Measurements from ENCODE around the gene TRABD2B. TPM values are rescaled to one million over a fixed set of nuclear protein-coding genes. Genes with fewer than 3 reads are reported as not detected.

Gene TRABD2B
- total and polyA plus RNA-seq, 2 of the 13 experiments (the other 11 are each of a cell fraction or from before 2014, with no cell fraction given), result 0.04 TPM; not detected in 1

GRCh38 chr1:47875036-47875435, 122.1 kb downstream of the TRABD2B start:
- Histone ChIP-seq H3K9me3 (ENCODE audit: low read length) (no peaks in the 10 kb centered on the region), H3K4me3 (replicated peaks in 1 of 3; ENCODE audit: insufficient read depth in 1 of 3, low read depth in 2 of 3, low read length in 3 of 3) (no peak overlapping the region), H3K27ac (ENCODE audit: extremely low read length, insufficient read depth, low read length) (peak overlapping the region; percentile 82), H2AFZ (ENCODE audit: low read length) (no peak overlapping the region), H3K4me2 (ENCODE audit: low read depth, low read length) (no peak overlapping the region), H4K20me1 (ENCODE audit: insufficient read depth, low read length) (no peaks in the 10 kb centered on the region), H3K36me3 (replicated peaks in 1 of 2; ENCODE audit: control insufficient read depth in 1 of 2, insufficient read depth in 2 of 2, low read length in 2 of 2) (no peaks in the 10 kb centered on the region), H3K79me2 (ENCODE audit: insufficient read depth, low read length) (no peaks in the 10 kb centered on the region), H3K27me3 (ENCODE audit: control insufficient read depth in 1 of 2, insufficient read depth in 2 of 2, low read length in 2 of 2) (no peaks in the 10 kb centered on the region), H3K9ac (ENCODE audit: insufficient read depth, low read depth, low read length) (peak overlapping the region; percentile 25; the same call in 1 of the 2 replicates), H3K4me1 (ENCODE audit: insufficient read depth, low read length) (peaks cover 70% of the 10 kb centered on the region)
- no peak for TF ChIP-seq ZBTB42 (CRISPR knock-in tag; IDR thresholded peaks at IDR 0.05)
- TF ChIP-seq NFRKB (IDR thresholded peaks at IDR 0.05), result no peak
- no peak for TF ChIP-seq ESRRA (CRISPR knock-in tag; IDR thresholded peaks at IDR 0.05; ENCODE audit: low read depth)
- TF ChIP-seq, protein P1, sequence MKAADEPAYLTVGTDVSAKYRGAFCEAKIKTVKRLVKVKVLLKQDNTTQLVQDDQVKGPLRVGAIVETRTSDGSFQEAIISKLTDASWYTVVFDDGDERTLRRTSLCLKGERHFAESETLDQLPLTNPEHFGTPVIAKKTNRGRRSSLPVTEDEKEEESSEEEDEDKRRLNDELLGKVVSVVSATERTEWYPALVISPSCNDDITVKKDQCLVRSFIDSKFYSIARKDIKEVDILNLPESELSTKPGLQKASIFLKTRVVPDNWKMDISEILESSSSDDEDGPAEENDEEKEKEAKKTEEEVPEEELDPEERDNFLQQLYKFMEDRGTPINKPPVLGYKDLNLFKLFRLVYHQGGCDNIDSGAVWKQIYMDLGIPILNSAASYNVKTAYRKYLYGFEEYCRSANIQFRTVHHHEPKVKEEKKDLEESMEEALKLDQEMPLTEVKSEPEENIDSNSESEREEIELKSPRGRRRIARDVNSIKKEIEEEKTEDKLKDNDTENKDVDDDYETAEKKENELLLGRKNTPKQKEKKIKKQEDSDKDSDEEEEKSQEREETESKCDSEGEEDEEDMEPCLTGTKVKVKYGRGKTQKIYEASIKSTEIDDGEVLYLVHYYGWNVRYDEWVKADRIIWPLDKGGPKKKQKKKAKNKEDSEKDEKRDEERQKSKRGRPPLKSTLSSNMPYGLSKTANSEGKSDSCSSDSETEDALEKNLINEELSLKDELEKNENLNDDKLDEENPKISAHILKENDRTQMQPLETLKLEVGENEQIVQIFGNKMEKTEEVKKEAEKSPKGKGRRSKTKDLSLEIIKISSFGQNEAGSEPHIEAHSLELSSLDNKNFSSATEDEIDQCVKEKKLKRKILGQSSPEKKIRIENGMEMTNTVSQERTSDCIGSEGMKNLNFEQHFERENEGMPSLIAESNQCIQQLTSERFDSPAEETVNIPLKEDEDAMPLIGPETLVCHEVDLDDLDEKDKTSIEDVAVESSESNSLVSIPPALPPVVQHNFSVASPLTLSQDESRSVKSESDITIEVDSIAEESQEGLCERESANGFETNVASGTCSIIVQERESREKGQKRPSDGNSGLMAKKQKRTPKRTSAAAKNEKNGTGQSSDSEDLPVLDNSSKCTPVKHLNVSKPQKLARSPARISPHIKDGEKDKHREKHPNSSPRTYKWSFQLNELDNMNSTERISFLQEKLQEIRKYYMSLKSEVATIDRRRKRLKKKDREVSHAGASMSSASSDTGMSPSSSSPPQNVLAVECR (CRISPR knock-in tag; IDR thresholded peaks at IDR 0.05; ENCODE audit: borderline replicate concordance), result 0 out of 2 replicates have a peak, but pooled peaks have one; percentile 11
- no peak for FAIRE-seq
- BruUV-seq (replicated peaks), result no TSS peak
- ChIA-PET POLR2A (interaction anchor here (1.3 to 3.3 kb wide), 5 partner anchors 8 to 43 kb away, joined by 3 to 20 read pairs (median 15); no protein-coding TSS in a partner anchor), CTCF (ENCODE audit: low intra/inter-chr PET ratio, low total read pairs) (no interaction called here)
- intact Hi-C loops (cut with micrococcal nuclease; ENCODE audit: unreplicated experiment) (loop anchor here (10.0 kb wide), 1 partner anchor 90 kb away; no protein-coding TSS in a partner anchor), in situ Hi-C loops (cut with HindIII; ENCODE audit: extremely low pct_ligation_motif_present, low pct_unique_long_range_greater_than_20kb) (no loop called here)
- 95% methylated on average over 6 of the region's 6 CpGs for WGBS (ENCODE audit: low lambda C conversion rate)
- no peak for DNase-seq (ENCODE audit: low spot score)
- ATAC-seq, result no peak
